ENCODE data around the gene ZNF580. TPM values are rescaled to one million over a fixed set of nuclear protein-coding genes. Genes with fewer than 3 reads are reported as not detected.

The ZNF580 gene
- polyA plus RNA-seq, 1 donor (not counting 4 experiments of a cell fraction or from before 2014, with no cell fraction given), result 3.0 TPM

DNA sequence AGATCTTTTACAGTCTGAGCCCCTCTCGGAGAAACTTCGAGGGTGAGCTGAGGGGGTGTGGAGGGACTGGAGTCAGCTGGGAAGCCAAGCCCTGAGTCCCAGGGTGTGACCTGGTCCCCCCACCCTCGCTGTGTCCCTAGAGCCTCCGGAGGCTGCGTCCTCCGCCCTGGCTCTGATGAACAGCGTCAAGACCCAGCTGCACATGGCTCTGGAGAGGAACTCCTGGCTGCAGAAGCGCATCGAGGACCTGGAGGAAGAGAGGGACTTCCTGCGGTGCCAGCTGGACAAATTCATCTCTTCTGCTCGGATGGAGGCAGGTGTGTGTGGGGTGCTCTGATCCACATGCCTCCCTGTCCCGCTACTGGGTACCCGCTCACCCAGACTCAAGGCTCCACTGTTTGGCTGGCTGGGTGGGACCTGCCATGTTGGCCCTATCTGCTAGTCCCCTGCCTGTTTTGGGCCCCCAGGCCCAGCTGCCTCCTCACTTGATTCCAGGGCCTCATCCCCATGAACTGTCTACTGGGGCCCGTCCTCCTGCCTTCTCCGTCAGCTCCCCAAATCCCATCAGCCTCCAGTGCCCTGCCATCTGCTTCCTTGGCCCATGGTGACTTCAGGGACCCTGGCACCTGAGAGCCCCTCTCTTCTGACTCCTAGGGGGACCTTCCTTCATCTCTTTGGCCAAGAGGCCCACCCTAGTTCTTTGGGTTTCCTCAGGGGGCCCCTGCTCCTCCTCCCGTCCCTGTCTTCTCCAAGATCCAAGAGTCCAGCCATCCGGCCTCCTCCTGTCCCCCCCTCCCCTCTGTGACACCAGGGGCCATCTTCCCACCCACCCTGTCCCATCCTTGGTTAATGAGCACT is 8.7 kb downstream of the ZNF580 start:
- Histone ChIP-seq H3K9me1 (ENCODE audit: control insufficient read depth, extremely low read depth, insufficient read depth, low read length) (no peaks in the 10 kb centered on the region), H3K27me3 (ENCODE audit: control insufficient read depth, extremely low read depth, insufficient read depth, low read length) (no peaks in the 10 kb centered on the region), H2AFZ (ENCODE audit: control insufficient read depth, low read length) (no peak overlapping the region), H3K4me2 (ENCODE audit: control insufficient read depth, extremely low read depth, insufficient read depth, low read depth, low read length) (peak overlapping the region; percentile 5), H3K36me3 (ENCODE audit: control insufficient read depth in 2 of 2, extremely low read depth in 1 of 2, insufficient read depth in 2 of 2, low read length in 2 of 2) (peaks cover 9 to 13% of the 10 kb centered on the region in 2 experiments), H3K79me2 (ENCODE audit: control insufficient read depth, insufficient read depth, low read length) (peaks cover 14% of the 10 kb centered on the region), H3K4me1 (ENCODE audit: control insufficient read depth, extremely low read depth, insufficient read depth, low read length) (peaks cover 18% of the 10 kb centered on the region), H3K9me3 (ENCODE audit: control insufficient read depth, low read depth, low read length) (no peaks in the 10 kb centered on the region), H3K27ac (ENCODE audit: control insufficient read depth, insufficient read depth, low read length) (no peak overlapping the region), H4K20me1 (ENCODE audit: control insufficient read depth, extremely low read depth, insufficient read depth, low read length) (no peaks in the 10 kb centered on the region), H3K9ac (ENCODE audit: control insufficient read depth, extremely low read depth, insufficient read depth, low read length) (no peak overlapping the region), H3K4me3 (ENCODE audit: control insufficient read depth in 2 of 3, extremely low read depth in 1 of 3, insufficient read depth in 2 of 3, low read depth in 1 of 3, low read length in 3 of 3) (no peak overlapping the region)
- FAIRE-seq, result no peak
- dilution Hi-C loops (cut with MboI; ENCODE audit: extremely low pct_ligation_motif_present, low sequenced_read_pairs), result no loop called here
- TF ChIP-seq CTCF (optimal IDR thresholded peaks at IDR 0.05 in 1 of 3, IDR thresholded peaks at IDR 0.05 in 1 of 3, conservative IDR thresholded peaks at IDR 0.05 in 1 of 3; ENCODE audit: extremely low read depth in 1 of 3, insufficient read depth in 2 of 3, low read length in 3 of 3) (no peak), EZH2 (IDR thresholded peaks at IDR 0.05; ENCODE audit: low read length) (no peak)
- DNase-seq (ENCODE audit: low read depth, low spot score), result no peak

DNA sequence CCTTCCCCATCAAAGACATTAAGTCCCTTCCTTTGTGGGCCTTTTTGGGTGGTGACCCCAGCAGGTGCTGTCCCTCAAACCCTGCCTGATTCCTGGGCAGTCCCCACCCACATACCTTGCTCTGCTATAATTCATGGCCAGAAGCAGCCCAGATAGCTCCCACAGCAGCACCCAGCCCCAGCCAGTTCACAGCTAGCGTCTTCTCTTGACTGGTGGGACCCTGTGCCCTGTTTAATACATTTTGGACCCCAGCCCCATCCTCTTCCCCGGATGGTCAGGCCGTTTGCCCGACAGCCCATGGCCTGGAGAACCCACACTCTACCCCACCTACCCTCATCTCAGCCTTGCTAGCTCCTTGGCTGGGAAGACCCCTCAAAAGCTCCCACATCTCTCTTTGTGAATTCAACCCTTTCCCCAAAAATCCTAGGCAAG is 9.3 kb downstream of the ZNF580 start:
- Histone ChIP-seq H3K4me3 (ENCODE audit: control insufficient read depth in 2 of 3, extremely low read depth in 1 of 3, insufficient read depth in 2 of 3, low read depth in 1 of 3, low read length in 3 of 3) (no peak overlapping the region), H4K20me1 (ENCODE audit: control insufficient read depth, extremely low read depth, insufficient read depth, low read length) (no peaks in the 10 kb centered on the region), H3K36me3 (ENCODE audit: control insufficient read depth in 2 of 2, extremely low read depth in 1 of 2, insufficient read depth in 2 of 2, low read length in 2 of 2) (peaks cover 6 to 7% of the 10 kb centered on the region in 2 experiments), H2AFZ (ENCODE audit: control insufficient read depth, low read length) (no peak overlapping the region), H3K9me3 (ENCODE audit: control insufficient read depth, low read depth, low read length) (no peaks in the 10 kb centered on the region), H3K4me2 (ENCODE audit: control insufficient read depth, extremely low read depth, insufficient read depth, low read depth, low read length) (no peak overlapping the region), H3K9ac (ENCODE audit: control insufficient read depth, extremely low read depth, insufficient read depth, low read length) (no peak overlapping the region), H3K79me2 (ENCODE audit: control insufficient read depth, insufficient read depth, low read length) (peaks cover 11% of the 10 kb centered on the region), H3K9me1 (ENCODE audit: control insufficient read depth, extremely low read depth, insufficient read depth, low read length) (no peaks in the 10 kb centered on the region), H3K4me1 (ENCODE audit: control insufficient read depth, extremely low read depth, insufficient read depth, low read length) (peaks cover 11% of the 10 kb centered on the region), H3K27ac (ENCODE audit: control insufficient read depth, insufficient read depth, low read length) (no peak overlapping the region), H3K27me3 (ENCODE audit: control insufficient read depth, extremely low read depth, insufficient read depth, low read length) (no peaks in the 10 kb centered on the region)
- dilution Hi-C loops (cut with MboI; ENCODE audit: extremely low pct_ligation_motif_present, low sequenced_read_pairs), result no loop called here
- FAIRE-seq (no peak), DNase-seq (ENCODE audit: low read depth, low spot score) (no peak)
- TF ChIP-seq CTCF (optimal IDR thresholded peaks at IDR 0.05 in 1 of 3, IDR thresholded peaks at IDR 0.05 in 1 of 3, conservative IDR thresholded peaks at IDR 0.05 in 1 of 3; ENCODE audit: extremely low read depth in 1 of 3, insufficient read depth in 2 of 3, low read length in 3 of 3) (no peak), EZH2 (IDR thresholded peaks at IDR 0.05; ENCODE audit: low read length) (no peak)
